Hepatocyte (in vitro differentiated cells): Measurements from ENCODE around the gene CMSS1.

Experiments
- EZH2 ChIP-seq: fragments of 200-600 bp; sonication (generic); IDR thresholded peaks from 2 replicates; pipeline ENCODE4 v1.6.1; 2016; ENCODE audit warnings: antibody characterized with exemption, mild to moderate bottlenecking, borderline replicate concordance
- EZH2phosphoT487 ChIP-seq: fragments of 200-600 bp; sonication (generic); IDR thresholded peaks from one replicate; pipeline ENCODE4 v1.6.1; 2018; ENCODE audit warnings: antibody characterized with exemption, mild to moderate bottlenecking, low read depth, moderate library complexity; ENCODE audit not compliant: unreplicated experiment, severe bottlenecking
- TF ChIP-seq, protein P1 (sequence below): fragments of 200-600 bp; sonication (generic); IDR thresholded peaks from 2 replicates; pipeline ENCODE4 v1.5.1; 2016; ENCODE audit warnings: antibody characterized with exemption, mild to moderate bottlenecking; ENCODE audit not compliant: poor library complexity

DNA sequence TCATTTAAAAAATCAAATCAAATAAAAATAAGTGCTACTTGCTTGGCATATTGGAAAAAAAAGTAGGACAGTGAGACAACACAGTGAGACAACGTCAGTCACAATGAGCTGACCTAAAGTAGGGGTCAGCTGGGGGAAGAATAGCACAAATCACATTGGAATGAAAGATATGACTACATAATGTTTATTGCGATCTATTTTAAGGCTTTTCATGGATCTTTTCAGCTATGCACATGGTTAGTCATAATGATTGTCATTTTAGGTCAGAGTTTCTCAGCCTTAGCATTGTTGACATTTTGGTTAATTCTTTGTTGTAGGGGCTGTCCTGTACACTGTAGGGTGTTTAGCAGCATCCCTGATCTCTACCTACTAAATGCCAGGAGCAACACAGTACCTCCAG, 44.5 kb downstream of the CMSS1 start:
- TF ChIP-seq, protein P1, sequence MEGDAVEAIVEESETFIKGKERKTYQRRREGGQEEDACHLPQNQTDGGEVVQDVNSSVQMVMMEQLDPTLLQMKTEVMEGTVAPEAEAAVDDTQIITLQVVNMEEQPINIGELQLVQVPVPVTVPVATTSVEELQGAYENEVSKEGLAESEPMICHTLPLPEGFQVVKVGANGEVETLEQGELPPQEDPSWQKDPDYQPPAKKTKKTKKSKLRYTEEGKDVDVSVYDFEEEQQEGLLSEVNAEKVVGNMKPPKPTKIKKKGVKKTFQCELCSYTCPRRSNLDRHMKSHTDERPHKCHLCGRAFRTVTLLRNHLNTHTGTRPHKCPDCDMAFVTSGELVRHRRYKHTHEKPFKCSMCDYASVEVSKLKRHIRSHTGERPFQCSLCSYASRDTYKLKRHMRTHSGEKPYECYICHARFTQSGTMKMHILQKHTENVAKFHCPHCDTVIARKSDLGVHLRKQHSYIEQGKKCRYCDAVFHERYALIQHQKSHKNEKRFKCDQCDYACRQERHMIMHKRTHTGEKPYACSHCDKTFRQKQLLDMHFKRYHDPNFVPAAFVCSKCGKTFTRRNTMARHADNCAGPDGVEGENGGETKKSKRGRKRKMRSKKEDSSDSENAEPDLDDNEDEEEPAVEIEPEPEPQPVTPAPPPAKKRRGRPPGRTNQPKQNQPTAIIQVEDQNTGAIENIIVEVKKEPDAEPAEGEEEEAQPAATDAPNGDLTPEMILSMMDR: no peak
- no peak for TF ChIP-seq EZH2
- no peak for TF ChIP-seq EZH2phosphoT487
